CD8-positive, alpha-beta memory T cell (primary cell): ENCODE results near the gene FBXO34. TPM values are rescaled to one million over a fixed set of nuclear protein-coding genes. Genes with fewer than 3 reads are reported as not detected.
A peak's percentile ranks its signal among the peaks of the same experiment; 100 is the strongest.
"Not testable (repeated sequence)": the region's sequence is repeated elsewhere in the genome, so short reads cannot be mapped to it uniquely, and the experiment has no call there.

Experiments
- CTCF ChIA-PET: fragments of 350-600 bp; sonication (Branson Sonifier 250); formaldehyde crosslinking; loops from one replicate; lab custom pipeline; 2021; ENCODE audit warnings: antibody characterized with exemption; lab: Charles Lee
- POLR2A ChIA-PET: fragments of 350-600 bp; sonication (Branson Sonifier 250); formaldehyde crosslinking; loops from one replicate; lab custom pipeline; 2021; ENCODE audit warnings: antibody characterized with exemption; lab: Charles Lee
- DNase-seq, 5 donors: peaks; one replicate each; pipeline versions ENCODE4 v3.0.0 to v3.0.0-alpha.2; 2020 to 2022; ENCODE audit warnings: mixed read lengths in 1 of 5
- H3K27ac ChIP-seq: one replicate; pipeline ENCODE4 v1.7.0; 2013; ENCODE audit warnings: low read depth, mild to moderate bottlenecking, low read length, moderate library complexity
- H3K27me3 ChIP-seq: 2 replicates; pipeline ENCODE4 v1.7.0; 2013; ENCODE audit warnings: low read length, mild to moderate bottlenecking; ENCODE audit not compliant: insufficient read depth, poor library complexity, severe bottlenecking
- H3K36me3 ChIP-seq: 2 replicates; pipeline ENCODE4 v1.7.0; 2013; ENCODE audit warnings: mild to moderate bottlenecking, low read length, moderate library complexity; ENCODE audit not compliant: insufficient read depth
- H3K4me1 ChIP-seq: 2 replicates; pipeline ENCODE4 v1.7.0; 2013; ENCODE audit warnings: mild to moderate bottlenecking, low read length, moderate library complexity; ENCODE audit not compliant: insufficient read depth
- H3K4me3 ChIP-seq: 2 replicates; pipeline ENCODE4 v1.7.0; 2013; ENCODE audit warnings: mild to moderate bottlenecking, low read length
- H3K9me3 ChIP-seq: 2 replicates; pipeline ENCODE4 v1.7.0; 2013; ENCODE audit warnings: mild to moderate bottlenecking, low read length
- H3K27ac Mint-ChIP-seq, 8 donors: one replicate each; pipeline ENCODE4 v1.8.0; 2020 to 2021; ENCODE audit warnings: mixed read lengths in 8 of 8, mild to moderate bottlenecking in 6 of 8, inconsistent platforms in 3 of 8, moderate library complexity in 3 of 8
- H3K27me3 Mint-ChIP-seq, 2 donors: one replicate each; pipeline ENCODE4 v1.8.0; 2020 to 2021; ENCODE audit warnings: mixed read lengths in 2 of 2, mild to moderate bottlenecking in 1 of 2, moderate library complexity in 1 of 2
- H3K36me3 Mint-ChIP-seq, 3 donors: one replicate each; pipeline ENCODE4 v1.8.0; 2020 to 2021; ENCODE audit warnings: mixed read lengths in 3 of 3, inconsistent platforms in 1 of 3, mild to moderate bottlenecking in 1 of 3
- H3K4me1 Mint-ChIP-seq, 3 donors: one replicate each; pipeline ENCODE4 v1.8.0; 2020 to 2021; ENCODE audit warnings: mixed read lengths in 3 of 3, inconsistent platforms in 1 of 3, mild to moderate bottlenecking in 1 of 3
- H3K4me3 Mint-ChIP-seq, 7 donors: one replicate each; pipeline ENCODE4 v1.8.0; 2020 to 2021; ENCODE audit warnings: mixed read lengths in 7 of 7, mild to moderate bottlenecking in 6 of 7, moderate library complexity in 4 of 7, inconsistent platforms in 2 of 7
- H3K9me3 Mint-ChIP-seq, 5 donors: one replicate each; pipeline ENCODE4 v1.8.0; 2020 to 2022; ENCODE audit warnings: mixed read lengths in 5 of 5, mild to moderate bottlenecking in 3 of 5, moderate library complexity in 2 of 5, inconsistent platforms in 1 of 5
- polyA plus RNA-seq: library from polyadenylated mRNA; unstranded; fragments of 300-500 nt; fragmentation: Illumina TruSeq; gene quantifications from one replicate; pipeline ENCODE4 v1.2.3, GENCODE V29; 2021
- total RNA-seq, 2 experiments: library from RNA; stranded (reverse); gene quantifications; one replicate each; pipeline ENCODE4 v1.2.3, GENCODE V29; 2021

The FBXO34 gene
- total and polyA plus RNA-seq, 3 experiments from 2014 or later = 16.2 to 37.1 (median 17.9) TPM

GRCh38 chr14:55302367-55303124, 31.3 kb downstream of the FBXO34 start:
- Histone ChIP-seq H3K9me3 (no peaks in the 10 kb centered on the region), H3K4me1 (peaks cover 21% of the 10 kb centered on the region), H3K36me3 (no peaks in the 10 kb centered on the region), H3K27me3 (no peaks in the 10 kb centered on the region), H3K4me3 (no peak overlapping the region), H3K27ac (no peak overlapping the region)
- no peaks in the 10 kb centered on the region for H3K27me3 Mint-ChIP-seq
- no peak for DNase-seq
- peak overlapping the region in 3 of 8 donors; percentile 2 to 38 (median 21) for H3K27ac Mint-ChIP-seq
- H3K9me3 Mint-ChIP-seq = no peaks in the 10 kb centered on the region
- CTCF ChIA-PET = interaction anchor here (0.7 kb wide), 1 partner anchor 471 kb away, joined by 3 read pairs; no protein-coding TSS in a partner anchor
- POLR2A ChIA-PET = interaction anchor here (0.6 kb wide), 1 partner anchor 602 kb away, joined by 3 read pairs; no protein-coding TSS in a partner anchor
- H3K4me1 Mint-ChIP-seq = peaks cover 44 to 70% (median 66%) of the 10 kb centered on the region in 3 donors
- H3K4me3 Mint-ChIP-seq = no peak overlapping the region
- peaks cover 5 to 23% (median 11%) of the 10 kb centered on the region in 3 donors for H3K36me3 Mint-ChIP-seq

- DNase-seq = no peak
- Mint-ChIP-seq H3K36me3 (peaks cover 5 to 19% (median 9%) of the 10 kb centered on the region in 3 donors), H3K4me3 (no peak overlapping the region), H3K27ac (peak overlapping the region in 2 of 8 donors; percentile 21 to 38), H3K9me3 (no peaks in the 10 kb centered on the region), H3K4me1 (peaks cover 43 to 69% (median 66%) of the 10 kb centered on the region in 3 donors), H3K27me3 (no peaks in the 10 kb centered on the region)
- ChIA-PET POLR2A (interaction anchor here (0.6 kb wide), 1 partner anchor 602 kb away, joined by 3 read pairs; no protein-coding TSS in a partner anchor), CTCF (no interaction called here)
- no peak overlapping the region for H3K4me3 ChIP-seq
- H3K27ac ChIP-seq = no peak overlapping the region
- no peaks in the 10 kb centered on the region for H3K27me3 ChIP-seq
- H3K4me1 ChIP-seq = peaks cover 16% of the 10 kb centered on the region
- no peaks in the 10 kb centered on the region for H3K36me3 ChIP-seq
- no peaks in the 10 kb centered on the region for H3K9me3 ChIP-seq
Measured at GRCh38 chr14:55303125-55303499, 31.9 kb downstream of the FBXO34 start.

GRCh38 chr14:55303691-55304145, 32.5 kb downstream of the FBXO34 start:
- no peaks in the 10 kb centered on the region for H3K9me3 ChIP-seq
- peaks cover 14% of the 10 kb centered on the region for H3K4me1 ChIP-seq
- Mint-ChIP-seq H3K27me3 (no peaks in the 10 kb centered on the region), H3K36me3 (peaks cover 5 to 15% (median 7%) of the 10 kb centered on the region in 3 donors), H3K27ac (peak overlapping the region in 3 of 8 donors; percentile 4 to 54 (median 28)), H3K9me3 (no peaks in the 10 kb centered on the region), H3K4me3 (no peak overlapping the region), H3K4me1 (peaks cover 41 to 72% (median 67%) of the 10 kb centered on the region in 3 donors)
- no peaks in the 10 kb centered on the region for H3K36me3 ChIP-seq
- ChIA-PET CTCF (no interaction called here), POLR2A (interaction anchor here (0.6 kb wide), 1 partner anchor 601 kb away, joined by 3 read pairs; no protein-coding TSS in a partner anchor)
- no peaks in the 10 kb centered on the region for H3K27me3 ChIP-seq
- no peak for DNase-seq
- no peak overlapping the region for H3K4me3 ChIP-seq
- H3K27ac ChIP-seq = no peak overlapping the region

GRCh38 chr14:55306938-55307589, 35.8 kb downstream of the FBXO34 start:
- Histone ChIP-seq H3K27ac (no peak overlapping the region), H3K4me3 (no peak overlapping the region), H3K9me3 (peaks cover under 1% of the 10 kb centered on the region), H3K4me1 (no peaks in the 10 kb centered on the region), H3K27me3 (no peaks in the 10 kb centered on the region), H3K36me3 (no peaks in the 10 kb centered on the region)
- no peak for DNase-seq
- H3K27me3 Mint-ChIP-seq = no peaks in the 10 kb centered on the region
- peaks cover 13 to 15% (median 15%) of the 10 kb centered on the region in 3 donors for H3K36me3 Mint-ChIP-seq
- ChIA-PET CTCF (interaction anchor here (1.1 to 1.3 kb wide), 2 partner anchors 16 to 36 kb away, joined by 3 read pairs; no protein-coding TSS in a partner anchor), POLR2A (no interaction called here)
- peaks cover 44 to 68% (median 52%) of the 10 kb centered on the region in 3 donors for H3K4me1 Mint-ChIP-seq
- H3K9me3 Mint-ChIP-seq = peaks cover 0 to 8% (median 4%) of the 10 kb centered on the region in 5 donors
- no peak overlapping the region for H3K4me3 Mint-ChIP-seq
- peak overlapping the region in 1 of 8 donors; percentile 11 for H3K27ac Mint-ChIP-seq

- no peak for DNase-seq
- H3K4me3 Mint-ChIP-seq = no peak overlapping the region
- no peaks in the 10 kb centered on the region for H3K36me3 ChIP-seq
- H3K27ac ChIP-seq = no peak overlapping the region
- peaks cover 5% of the 10 kb centered on the region for H3K9me3 ChIP-seq
- H3K27me3 Mint-ChIP-seq = no peaks in the 10 kb centered on the region
- H3K4me1 ChIP-seq = no peaks in the 10 kb centered on the region
- peaks cover 5 to 19% (median 13%) of the 10 kb centered on the region in 5 donors for H3K9me3 Mint-ChIP-seq
- no peaks in the 10 kb centered on the region for H3K27me3 ChIP-seq
- ChIA-PET CTCF (interaction anchor here (1.7 kb wide), 1 partner anchor 258 kb away, joined by 5 read pairs; the partner anchor contains the start of gene MAPK1IP1L), POLR2A (interaction anchor here (0.8 kb wide), 1 partner anchor 47 kb away, joined by 3 read pairs; no protein-coding TSS in a partner anchor)
- H3K36me3 Mint-ChIP-seq = peaks cover 21 to 27% (median 25%) of the 10 kb centered on the region in 3 donors
- no peak overlapping the region for H3K27ac Mint-ChIP-seq
- peaks cover 35 to 62% (median 43%) of the 10 kb centered on the region in 3 donors for H3K4me1 Mint-ChIP-seq
- no peak overlapping the region for H3K4me3 ChIP-seq
Measured at GRCh38 chr14:55309154-55309553, 37.9 kb downstream of the FBXO34 start.

- H3K36me3 ChIP-seq = no peaks in the 10 kb centered on the region
- no peaks in the 10 kb centered on the region for H3K27me3 ChIP-seq
- no peak for DNase-seq
- no peaks in the 10 kb centered on the region for H3K4me1 ChIP-seq
- Mint-ChIP-seq H3K27me3 (no peaks in the 10 kb centered on the region), H3K36me3 (peaks cover 23 to 27% (median 27%) of the 10 kb centered on the region in 3 donors), H3K9me3 (peaks cover 5 to 19% (median 13%) of the 10 kb centered on the region in 5 donors), H3K4me3 (no peak overlapping the region), H3K27ac (peak overlapping the region in 2 of 8 donors; percentile 21 to 44), H3K4me1 (peaks cover 36 to 67% (median 46%) of the 10 kb centered on the region in 3 donors)
- POLR2A ChIA-PET = no interaction called here
- no peak overlapping the region for H3K4me3 ChIP-seq
- H3K27ac ChIP-seq = no peak overlapping the region
- H3K9me3 ChIP-seq = peaks cover 5% of the 10 kb centered on the region
- CTCF ChIA-PET = interaction anchor here (1.2 to 1.7 kb wide), 2 partner anchors 220 to 258 kb away, joined by 5 to 6 read pairs; partner anchors contain the start of gene MAPK1IP1L
Measured at GRCh38 chr14:55309761-55310365, 38.6 kb downstream of the FBXO34 start.

- H3K27ac Mint-ChIP-seq, H3K27me3 ChIP-seq, H3K9me3 ChIP-seq, H3K4me1 ChIP-seq, H3K36me3 ChIP-seq, H3K27ac ChIP-seq, CTCF ChIA-PET, H3K27me3 Mint-ChIP-seq, POLR2A ChIA-PET, DNase-seq, H3K4me3 ChIP-seq, H3K4me3 Mint-ChIP-seq: not testable (repeated sequence)
- peaks cover 27 to 60% (median 39%) of the 10 kb centered on the region in 3 donors for H3K4me1 Mint-ChIP-seq
- peaks cover 22 to 42% (median 27%) of the 10 kb centered on the region in 3 donors for H3K36me3 Mint-ChIP-seq
- H3K9me3 Mint-ChIP-seq = peaks cover 5 to 19% (median 13%) of the 10 kb centered on the region in 5 donors
Measured at GRCh38 chr14:55312379-55313030, 41.3 kb downstream of the FBXO34 start.
